ELR (cell line): ENCODE data around the gene FUBP1.
"Not testable (repeated sequence)": the region's sequence is repeated elsewhere in the genome, so short reads cannot be mapped to it uniquely, and the experiment has no call there.

Source experiments
- DNase-seq: peaks from one replicate; pipeline ENCODE4 v3.0.0-alpha.2; 2015; ENCODE audit warnings: low read depth

Gene FUBP1

GRCh38 chr1:77945345-77945744 is 33.5 kb downstream of the FUBP1 start:
- no peak for DNase-seq

GRCh38 chr1:77942400-77943140 is 36.3 kb downstream of the FUBP1 start:
- no peak for DNase-seq

GRCh38 chr1:77940921-77941570 is 37.8 kb downstream of the FUBP1 start:
- no peak for DNase-seq

GRCh38 chr1:77938651-77939050 is 40.2 kb downstream of the FUBP1 start:
- DNase-seq, result no peak

- DNase-seq, result peak; percentile 42
These were observed 49.1 kb downstream of the FUBP1 start for GRCh38 chr1:77929806-77930205.

- no peak for DNase-seq
These were observed 51.5 kb downstream of the FUBP1 start for GRCh38 chr1:77927414-77927813.

GRCh38 chr1:77926561-77927357 is 52.1 kb downstream of the FUBP1 start:
- DNase-seq, result no peak

GRCh38 chr1:77925956-77926355 is 52.9 kb downstream of the FUBP1 start:
- DNase-seq, result no peak

GRCh38 chr1:77925518-77925917 is 53.4 kb downstream of the FUBP1 start:
- DNase-seq, result no peak

- not testable (repeated sequence) for DNase-seq
These were observed 60.0 kb downstream of the FUBP1 start for GRCh38 chr1:77918918-77919317.

- no peak for DNase-seq
These were observed 68.8 kb downstream of the FUBP1 start for GRCh38 chr1:77910116-77910515.

GRCh38 chr1:77906624-77907023 is 72.2 kb downstream of the FUBP1 start:
- no peak for DNase-seq

- no peak for DNase-seq
These were observed 72.8 kb downstream of the FUBP1 start for GRCh38 chr1:77906019-77906545.

- no peak for DNase-seq
These were observed 73.3 kb downstream of the FUBP1 start for GRCh38 chr1:77905603-77906002.

GRCh38 chr1:77900687-77901293 is 78.1 kb downstream of the FUBP1 start:
- peak; percentile 65 for DNase-seq

- DNase-seq, result peak; percentile 24
These were observed 79.1 kb downstream of the FUBP1 start for GRCh38 chr1:77899647-77900320.
